ENCODE measurements around the gene ULK4. TPM values are rescaled to one million over a fixed set of nuclear protein-coding genes. Genes with fewer than 3 reads are reported as not detected.

The ULK4 gene
- total and polyA plus RNA-seq, 9 of the 15 experiments (the other 6 are each of a cell fraction or from before 2014, with no cell fraction given) = 3.0 to 5.9 (median 3.5) TPM

DNA sequence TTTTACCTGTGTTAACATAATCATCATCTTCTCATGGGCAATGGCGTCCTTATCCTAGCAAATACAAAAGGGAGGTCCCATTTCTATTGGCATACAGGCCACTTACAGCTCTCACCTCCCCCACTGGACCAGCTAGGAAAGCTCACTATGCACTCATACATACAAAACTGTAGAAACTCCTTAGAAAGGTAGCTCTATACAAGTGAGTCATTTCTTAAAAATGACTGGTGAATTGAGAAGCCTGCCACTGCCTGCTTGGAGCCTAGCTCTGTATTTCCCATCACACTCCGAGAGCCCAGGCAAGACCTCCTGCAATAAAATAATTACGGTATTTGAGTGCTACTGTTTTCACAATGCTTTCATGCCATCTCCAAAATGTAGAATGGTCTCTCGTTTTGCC, 321.8 kb downstream of the ULK4 start:
- CTCF ChIA-PET (ENCODE audit: low intra/inter-chr PET ratio) = no interaction called here
- Histone ChIP-seq H3K27me3 (ENCODE audit: control insufficient read depth in 2 of 2, insufficient read depth in 2 of 2, low read length in 2 of 2) (no peaks in the 10 kb centered on the region), H3K27ac (ENCODE audit: extremely low read depth, low read depth, low read length) (no peak overlapping the region), H3K9me3 (replicated peaks; ENCODE audit: control insufficient read depth, insufficient read depth, low read depth, low read length) (no peaks in the 10 kb centered on the region), H2AFZ (ENCODE audit: low read depth, low read length) (no peak overlapping the region), H3K4me2 (ENCODE audit: insufficient read depth, low read length) (no peak overlapping the region), H3K4me3 (no peak overlapping the region), H3K9me1 (ENCODE audit: control insufficient read depth, insufficient read depth, low read length) (no peaks in the 10 kb centered on the region), H3K79me2 (ENCODE audit: control insufficient read depth, insufficient read depth, low read length) (no peaks in the 10 kb centered on the region), H3K36me3 (ENCODE audit: control insufficient read depth, insufficient read depth, low read length) (no peaks in the 10 kb centered on the region), H3K4me1 (replicated peaks in 1 of 2; ENCODE audit: control insufficient read depth in 2 of 2, insufficient read depth in 2 of 2, low read length in 2 of 2) (no peaks in the 10 kb centered on the region), H3K9ac (ENCODE audit: insufficient read depth in 1 of 2, low read depth in 2 of 2, low read length in 2 of 2) (no peak overlapping the region), H4K20me1 (replicated peaks; ENCODE audit: control insufficient read depth, insufficient read depth, low read length) (no peaks in the 10 kb centered on the region)
- in situ Hi-C loops (cut with MboI) = no loop called here
- ATAC-seq = no peak
- POLR2A ChIA-PET = interaction anchor here (1.5 kb wide), 1 partner anchor 9 kb away, joined by 5 read pairs; no protein-coding TSS in a partner anchor
- TF ChIP-seq STAT5B (CRISPR knock-in tag; IDR thresholded peaks at IDR 0.05) (no peak), ZC3H4 (CRISPR knock-in tag; IDR thresholded peaks at IDR 0.05; ENCODE audit: borderline replicate concordance) (no peak), PTBP1 (IDR thresholded peaks at IDR 0.05; ENCODE audit: low read depth, low read length) (no peak), NFE2 (IDR thresholded peaks at IDR 0.05; ENCODE audit: low read depth) (no peak), ZNF384 (IDR thresholded peaks at IDR 0.05; ENCODE audit: low read depth, low read length) (no peak), SMARCE1 (IDR thresholded peaks at IDR 0.05) (no peak), ZC3H8 (IDR thresholded peaks at IDR 0.05) (no peak), TEAD2 (tag; IDR thresholded peaks at IDR 0.05) (no peak), USF2 (CRISPR knock-in tag; IDR thresholded peaks at IDR 0.05) (no peak), ELK1 (CRISPR knock-in tag; IDR thresholded peaks at IDR 0.05) (no peak)
- no TSS peak for BruUV-seq (replicated peaks)
- intact Hi-C loops (cut with micrococcal nuclease) = no loop called here
- no peak for DNase-seq (ENCODE audit: extremely low read depth in 1 of 4, low spot score in 3 of 4)
- whole genome bisulfite sequencing (ENCODE audit: insufficient coverage, low coverage, missing lambda C conversion rate) = 0% methylated on average over 4 of the region's 4 CpGs
- no peak for FAIRE-seq

Data from K562 (cell line).